SK-N-SH (cell line): ENCODE data around the gene GCM1.

Experiments used
- CTCF ChIP-seq: fragments of 200-600 bp; sonication (generic); IDR thresholded peaks from 2 replicates; pipeline ENCODE4 v1.6.1; 2017; ENCODE audit warnings: antibody characterized with exemption, mild to moderate bottlenecking, moderate library complexity
- EP300 ChIP-seq, 2 experiments: IDR thresholded peaks; 2 replicates each; pipeline versions ENCODE4 v1.4.0 to v1.6.1; 2012; ENCODE audit warnings: borderline replicate concordance in 1 of 2, low read depth in 1 of 2, low read length in 1 of 2
- GABPA ChIP-seq: IDR thresholded peaks from 2 replicates; pipeline ENCODE4 v1.4.0; 2012; ENCODE audit warnings: low read depth, mild to moderate bottlenecking
- MAX ChIP-seq: IDR thresholded peaks from 2 replicates; pipeline ENCODE4 v1.4.0; 2012; ENCODE audit warnings: low read depth
- NFIC ChIP-seq: IDR thresholded peaks from 2 replicates; pipeline ENCODE4 v1.4.0; 2012; ENCODE audit warnings: borderline replicate concordance
- REST ChIP-seq: IDR thresholded peaks from 2 replicates; pipeline ENCODE4 v1.6.1; 2012; ENCODE audit warnings: mild to moderate bottlenecking, low read depth, low read length, moderate library complexity
- TAF1 ChIP-seq: IDR thresholded peaks from 2 replicates; pipeline ENCODE4 v1.6.1; 2012; ENCODE audit warnings: low read depth, mild to moderate bottlenecking, low read length, moderate library complexity, borderline replicate concordance
- USF2 ChIP-seq: fragments of 150-350 bp; IDR thresholded peaks from 2 replicates; pipeline ENCODE4 v1.6.1; 2017; ENCODE audit warnings: antibody characterized with exemption, low read length, low read depth, borderline replicate concordance

GRCh38 chr6:53152576-53152975, 3.9 kb upstream of the GCM1 start:
- no peak for TF ChIP-seq NFIC
- TF ChIP-seq REST = no peak
- TF ChIP-seq GABPA = no peak
- TF ChIP-seq TAF1 = no peak
- TF ChIP-seq USF2 = no peak
- no peak for TF ChIP-seq CTCF
- no peak for TF ChIP-seq EP300 (IDR thresholded peaks at IDR 0.05; ENCODE audit: borderline replicate concordance in 1 of 2, low read depth in 1 of 2, low read length in 1 of 2)
- no peak for TF ChIP-seq MAX
